Neuronal stem cell (in vitro differentiated cells): ENCODE measurements around the gene PCSK7.

Experiments used
- DNase-seq: peaks from one replicate; pipeline ENCODE4 v3.0.0-alpha.2; 2013; ENCODE audit warnings: low spot score
- H2AFZ ChIP-seq: one replicate; pipeline ENCODE4 v1.6.1; 2013; ENCODE audit warnings: mild to moderate bottlenecking, low read length, inconsistent platforms
- H2AK5ac ChIP-seq: 2 replicates; pipeline ENCODE4 v1.6.1; 2013; ENCODE audit warnings: low read depth, mild to moderate bottlenecking, inconsistent platforms, low read length, moderate library complexity, mixed read lengths
- H2BK120ac ChIP-seq: 2 replicates; pipeline ENCODE4 v1.6.1; 2013; ENCODE audit warnings: low read depth, mild to moderate bottlenecking, inconsistent platforms, low read length, moderate library complexity, mixed read lengths
- H2BK12ac ChIP-seq: one replicate; pipeline ENCODE4 v1.6.1; 2013; ENCODE audit warnings: low read length, inconsistent platforms
- H2BK15ac ChIP-seq: 2 replicates; pipeline ENCODE4 v1.6.1; 2013; ENCODE audit warnings: mild to moderate bottlenecking, low read length, inconsistent platforms, mixed read lengths
- H2BK5ac ChIP-seq: one replicate; pipeline ENCODE4 v1.6.1; 2013; ENCODE audit warnings: inconsistent platforms, mild to moderate bottlenecking, low read length, moderate library complexity
- H3K14ac ChIP-seq: one replicate; pipeline ENCODE4 v1.6.1; 2013; ENCODE audit warnings: low read length, inconsistent platforms
- H3K18ac ChIP-seq: 2 replicates; pipeline ENCODE4 v1.6.1; 2013; ENCODE audit warnings: low read length, inconsistent platforms
- H3K23ac ChIP-seq: 2 replicates; pipeline ENCODE4 v1.6.1; 2013; ENCODE audit warnings: low read depth, mild to moderate bottlenecking, mixed read lengths, low read length, inconsistent platforms; ENCODE audit not compliant: poor library complexity
- H3K27ac ChIP-seq: replicated peaks from 3 replicates; pipeline ENCODE4 v1.5.1; 2013; ENCODE audit warnings: low read length, inconsistent platforms
- H3K27me3 ChIP-seq, 3 experiments: 2 replicates each; pipeline ENCODE4 v1.6.1; 2013; ENCODE audit warnings: low read length in 3 of 3, mild to moderate bottlenecking in 2 of 3, inconsistent platforms in 1 of 3, low read depth in 1 of 3, mixed read lengths in 1 of 3, moderate library complexity in 1 of 3; ENCODE audit not compliant: control insufficient read depth in 3 of 3, insufficient read depth in 3 of 3
- H3K36me3 ChIP-seq, 2 donors: replicated peaks in 1 of 2; 2 replicates each; pipeline ENCODE4 v1.6.1; 2013; ENCODE audit warnings: low read length in 2 of 2; ENCODE audit not compliant: control insufficient read depth in 2 of 2, insufficient read depth in 2 of 2
- H3K4ac ChIP-seq: 2 replicates; pipeline ENCODE4 v1.6.1; 2013; ENCODE audit warnings: inconsistent platforms, mild to moderate bottlenecking, low read length, moderate library complexity
- H3K4me1 ChIP-seq, 2 donors: 1 replicate in 1 of 2; 2 replicates in 1 of 2; pipeline ENCODE4 v1.6.1; 2013; ENCODE audit warnings: low read length in 2 of 2, low read depth in 1 of 2; ENCODE audit not compliant: control insufficient read depth in 2 of 2, insufficient read depth in 1 of 2
- H3K4me2 ChIP-seq: one replicate; pipeline ENCODE4 v1.6.1; 2013; ENCODE audit warnings: mild to moderate bottlenecking, low read length, inconsistent platforms; ENCODE audit not compliant: insufficient read depth, poor library complexity, severe bottlenecking
- H3K4me3 ChIP-seq, 2 donors: 2 replicates each; pipeline ENCODE4 v1.5.1; 2013; ENCODE audit warnings: low read length in 2 of 2, mild to moderate bottlenecking in 2 of 2, inconsistent platforms in 1 of 2, moderate library complexity in 1 of 2
- H3K79me1 ChIP-seq: one replicate; pipeline ENCODE4 v1.6.1; 2013; ENCODE audit warnings: low read depth, mild to moderate bottlenecking, inconsistent platforms, low read length, moderate library complexity
- H3K9ac ChIP-seq: one replicate; pipeline ENCODE4 v1.6.1; 2013; ENCODE audit warnings: mild to moderate bottlenecking, low read depth, low read length, inconsistent platforms; ENCODE audit not compliant: poor library complexity
- H3K9me3 ChIP-seq, 2 donors: replicated peaks in 1 of 2; 2 replicates each; pipeline versions ENCODE3 to v1.6.1; 2013; ENCODE audit warnings: low read length in 2 of 2, mild to moderate bottlenecking in 2 of 2, inconsistent platforms in 1 of 2, low read depth in 1 of 2, mixed read lengths in 1 of 2, moderate library complexity in 1 of 2; ENCODE audit not compliant: control insufficient read depth in 2 of 2, insufficient read depth in 1 of 2
- H4K8ac ChIP-seq: one replicate; pipeline ENCODE4 v1.6.1; 2013; ENCODE audit warnings: low read depth, mild to moderate bottlenecking, inconsistent platforms, low read length, moderate library complexity
- H4K91ac ChIP-seq: one replicate; pipeline ENCODE4 v1.6.1; 2013; ENCODE audit warnings: low read length, low read depth, mild to moderate bottlenecking, inconsistent platforms; ENCODE audit not compliant: poor library complexity
- WGBS, 2 donors: extraction: QIAGEN DNeasy Blood & Tissue Kit; methylation state at CpG; one replicate each; pipeline ENCODE4 v1.1.7; 2013; ENCODE audit warnings: missing lambda C conversion rate in 2 of 2, mixed read lengths in 1 of 2; ENCODE audit not compliant: insufficient read length in 2 of 2, insufficient replicate concordance in 1 of 2; ENCODE audit errors: extremely low coverage in 2 of 2; 5-methylcytosine and 5-hydroxymethylcytosine counted together

PCSK7 gene

GRCh38 chr11:117189941-117190544 is 41.8 kb downstream of the PCSK7 start:
- H3K27ac ChIP-seq: no peak overlapping the region
- no peak overlapping the region for H3K14ac ChIP-seq
- no CpG with 5 or more reads among the region's 8 CpGs for WGBS, 2 donors
- no peaks in the 10 kb centered on the region for H3K79me1 ChIP-seq
- no peak overlapping the region for H4K91ac ChIP-seq
- H2BK12ac ChIP-seq: no peak overlapping the region
- H3K23ac ChIP-seq: no peak overlapping the region
- no peaks in the 10 kb centered on the region for H3K9me3 ChIP-seq
- H3K4me1 ChIP-seq: no peaks in the 10 kb centered on the region
- H3K4me2 ChIP-seq: no peak overlapping the region
- H3K4me3 ChIP-seq: no peak overlapping the region
- H3K9ac ChIP-seq: peak overlapping the region; percentile 38
- no peak overlapping the region for H2AK5ac ChIP-seq
- H3K4ac ChIP-seq: no peak overlapping the region
- no peak for DNase-seq
- no peak overlapping the region for H2BK15ac ChIP-seq
- H3K18ac ChIP-seq: no peak overlapping the region
- H3K27me3 ChIP-seq: no peaks in the 10 kb centered on the region
- no peak overlapping the region for H2AFZ ChIP-seq
- peaks cover 17 to 50% of the 10 kb centered on the region in 2 donors for H3K36me3 ChIP-seq
- H4K8ac ChIP-seq: no peak overlapping the region
- H2BK5ac ChIP-seq: no peak overlapping the region
- no peak overlapping the region for H2BK120ac ChIP-seq

DNA sequence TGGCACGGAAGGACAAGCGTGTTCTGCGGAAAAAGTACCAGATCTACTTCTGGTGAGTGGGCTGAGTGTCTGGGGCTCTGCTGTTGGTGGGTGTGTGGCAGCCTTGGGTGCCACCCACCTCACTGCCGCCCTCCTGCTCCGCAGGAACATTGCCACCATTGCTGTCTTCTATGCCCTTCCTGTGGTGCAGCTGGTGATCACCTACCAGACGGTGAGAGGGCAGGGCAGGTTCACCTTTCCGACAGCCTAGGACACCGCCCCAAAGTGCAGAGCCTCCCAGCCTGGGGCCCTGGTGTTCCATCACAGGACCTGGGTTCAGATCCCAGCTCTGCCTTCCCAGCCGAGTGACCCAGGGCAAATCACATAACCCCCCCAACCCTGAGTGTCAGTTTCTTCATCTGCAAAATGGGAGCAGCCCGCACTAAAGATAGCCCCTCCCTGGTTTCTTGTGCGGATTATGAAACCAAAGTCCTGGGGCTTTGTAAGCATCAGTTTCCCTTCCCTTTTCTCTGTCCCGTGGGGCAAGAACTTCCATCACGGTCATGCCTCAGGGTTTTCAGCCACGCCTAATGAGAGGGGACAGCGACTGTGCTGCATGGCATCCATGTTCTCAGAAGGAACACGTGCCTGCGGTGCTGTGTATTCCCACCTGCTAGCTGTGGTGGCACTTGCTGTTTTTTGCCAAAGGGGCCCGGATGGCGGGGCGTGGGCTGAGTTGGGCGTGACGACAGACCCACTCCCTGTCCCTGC is 42.5 kb downstream of the PCSK7 start:
- WGBS, 2 donors: no CpG with 5 or more reads among the region's 22 CpGs

DNA sequence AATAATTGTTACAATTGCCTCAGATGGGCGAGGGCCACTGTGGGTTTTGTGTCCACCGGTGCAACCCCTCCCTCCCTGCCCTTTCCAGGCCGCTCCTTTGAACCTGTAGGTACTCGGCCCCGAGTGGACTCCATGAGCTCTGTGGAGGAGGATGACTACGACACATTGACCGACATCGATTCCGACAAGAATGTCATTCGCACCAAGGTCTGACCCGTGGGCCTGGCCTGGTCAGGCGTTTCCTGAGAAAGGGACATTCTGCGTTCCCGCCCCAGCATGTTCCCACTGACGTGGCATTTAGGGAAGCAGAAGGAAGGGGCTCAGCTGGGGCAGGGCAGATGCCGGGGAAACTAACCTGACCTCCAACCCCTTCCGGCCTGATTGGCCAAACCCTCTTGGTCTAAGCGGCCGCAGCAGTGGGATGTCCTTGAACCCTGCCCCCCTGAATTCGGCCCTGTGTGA is 43.2 kb downstream of the PCSK7 start:
- Histone ChIP-seq H2BK12ac (no peak overlapping the region), H3K4me1 (no peaks in the 10 kb centered on the region), H3K79me1 (no peaks in the 10 kb centered on the region), H3K4me2 (no peak overlapping the region), H3K4me3 (no peak overlapping the region), H3K27ac (no peak overlapping the region), H2AFZ (no peak overlapping the region), H3K23ac (no peak overlapping the region), H4K8ac (no peak overlapping the region), H3K4ac (no peak overlapping the region), H3K27me3 (no peaks in the 10 kb centered on the region), H2BK15ac (no peak overlapping the region), H4K91ac (no peak overlapping the region), H2AK5ac (no peak overlapping the region), H3K14ac (no peak overlapping the region), H2BK5ac (no peak overlapping the region), H3K18ac (no peak overlapping the region), H3K9ac (no peak overlapping the region), H3K36me3 (peaks cover 15 to 53% of the 10 kb centered on the region in 2 donors), H3K9me3 (no peaks in the 10 kb centered on the region), H2BK120ac (no peak overlapping the region)
- no CpG with 5 or more reads among the region's 20 CpGs for WGBS, 2 donors
- no peak for DNase-seq

More for the DNA sequence above, 42.5 kb downstream of the PCSK7 start:
- Histone ChIP-seq H3K9me3 (no peaks in the 10 kb centered on the region), H3K23ac (no peak overlapping the region), H2AK5ac (no peak overlapping the region), H3K9ac (peak overlapping the region; percentile 53), H3K79me1 (no peaks in the 10 kb centered on the region), H3K4me3 (no peak overlapping the region), H2BK12ac (no peak overlapping the region), H3K4me1 (no peaks in the 10 kb centered on the region), H3K36me3 (peaks cover 17 to 50% of the 10 kb centered on the region in 2 donors), H3K14ac (no peak overlapping the region), H4K8ac (no peak overlapping the region), H2BK5ac (no peak overlapping the region), H3K4ac (no peak overlapping the region), H3K18ac (no peak overlapping the region), H2AFZ (no peak overlapping the region), H2BK120ac (no peak overlapping the region), H2BK15ac (no peak overlapping the region), H3K27ac (no peak overlapping the region), H3K4me2 (no peak overlapping the region), H3K27me3 (no peaks in the 10 kb centered on the region), H4K91ac (no peak overlapping the region)
- DNase-seq: no peak

DNA sequence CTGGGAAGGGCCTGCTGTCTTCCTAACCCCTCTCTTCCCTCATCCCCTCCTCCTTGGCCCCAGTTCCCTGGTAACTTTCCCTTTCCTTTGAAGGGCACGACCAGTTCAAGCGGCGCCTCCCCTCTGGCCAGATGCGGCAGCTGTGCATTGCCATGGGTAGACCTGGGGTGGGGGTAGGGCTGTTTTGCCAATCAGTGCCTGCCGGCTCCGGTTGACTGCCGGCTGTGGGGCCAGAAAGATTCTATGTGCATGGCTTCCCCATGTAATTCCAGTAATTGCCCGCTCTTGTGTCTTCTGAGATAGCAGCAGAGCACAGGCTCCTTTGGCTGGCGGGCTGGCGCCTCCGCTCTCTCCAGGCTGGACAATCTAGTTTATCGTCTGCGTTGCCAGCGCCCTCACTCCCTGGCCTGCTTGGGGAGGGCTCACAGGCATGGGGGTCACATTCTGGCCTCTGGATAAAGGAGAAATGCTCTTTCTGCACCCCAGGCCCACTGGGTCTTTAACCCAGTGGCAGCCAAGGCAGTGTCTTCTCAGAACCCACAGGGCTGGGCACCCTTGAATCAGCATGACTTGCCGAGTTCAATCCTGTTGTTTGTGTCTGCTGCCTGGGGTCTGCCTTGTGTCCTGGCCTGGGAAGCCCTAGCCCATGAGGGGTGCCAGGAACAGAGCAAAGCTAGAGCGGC is 43.9 kb downstream of the PCSK7 start:
- no peak overlapping the region for H3K27ac ChIP-seq
- no peak for DNase-seq
- no peak overlapping the region for H3K14ac ChIP-seq
- no peak overlapping the region for H3K9ac ChIP-seq
- H3K79me1 ChIP-seq: no peaks in the 10 kb centered on the region
- no peak overlapping the region for H3K4ac ChIP-seq
- H2BK5ac ChIP-seq: no peak overlapping the region
- H4K8ac ChIP-seq: no peak overlapping the region
- H2BK12ac ChIP-seq: no peak overlapping the region
- H3K4me2 ChIP-seq: no peak overlapping the region
- no peak overlapping the region for H3K18ac ChIP-seq
- H2BK15ac ChIP-seq: no peak overlapping the region
- H4K91ac ChIP-seq: no peak overlapping the region
- no peak overlapping the region for H3K23ac ChIP-seq
- no peak overlapping the region for H2AK5ac ChIP-seq
- H2BK120ac ChIP-seq: no peak overlapping the region
- peaks cover 13 to 52% of the 10 kb centered on the region in 2 donors for H3K36me3 ChIP-seq
- H3K4me3 ChIP-seq: no peak overlapping the region
- no peak overlapping the region for H2AFZ ChIP-seq
- WGBS, 2 donors: no CpG with 5 or more reads among the region's 16 CpGs
- H3K9me3 ChIP-seq: no peaks in the 10 kb centered on the region
- H3K27me3 ChIP-seq: no peaks in the 10 kb centered on the region
- H3K4me1 ChIP-seq: no peaks in the 10 kb centered on the region
